ENCODE measurements around the gene ANKRD44. TPM values are rescaled to one million over a fixed set of nuclear protein-coding genes. Genes with fewer than 3 reads are reported as not detected.

ANKRD44 gene
- total RNA-seq (2021; ENCODE audit: unreplicated experiment) = 7.8 TPM
- 5.2 TPM for polyA plus RNA-seq (2012; ENCODE audit: insufficient read length)
- Bru-seq, nascent RNA = percentile 53 among the genes with signal in this experiment
- percentile 47 among the genes with signal in this experiment for BruChase-seq, experiment 1, labeled RNA remaining after a 2-hour chase
- BruChase-seq, experiment 2, labeled RNA remaining after a 6-hour chase = percentile 47 among the genes with signal in this experiment
- long read RNA-seq, full-length matches to known transcripts = 8 of 17 reads
- long read RNA-seq, partial matches to known transcripts = 5 of 17 reads
- long read RNA-seq, other reads (novel, unspliced or antisense) = 4 of 17 reads

- H3K36me3 ChIP-seq (ENCODE audit: control insufficient read depth, insufficient read depth, low read length) = no peaks in the 10 kb centered on the region
- POLR2A ChIA-PET = interaction anchor here (0.6 kb wide), 1 partner anchor 200 kb away, joined by 4 read pairs; no protein-coding TSS in a partner anchor
- no TSS peak for BruUV-seq (replicated peaks)
- ATAC-seq (peak; percentile 94), DNase-seq (ENCODE audit: low read depth, low spot score) (no peak)
- intact Hi-C loops (cut with micrococcal nuclease; ENCODE audit: unreplicated experiment) (no loop called here), in situ Hi-C loops (cut with HindIII; ENCODE audit: low pct_unique_long_range_greater_than_20kb, low sequenced_read_pairs) (no loop called here)
- CTCF ChIA-PET = no interaction called here
- peak; percentile 48; the same call in 1 of the 2 replicates for TF ChIP-seq SIN3A (IDR thresholded peaks at IDR 0.05; ENCODE audit: borderline replicate concordance, insufficient read depth, low read depth, low read length)
- no peak for TF ChIP-seq TCF7L2 (IDR thresholded peaks at IDR 0.05; ENCODE audit: low read depth, low read length)
- peak; percentile 89 for TF ChIP-seq CTCF (IDR thresholded peaks at IDR 0.05)
- TF ChIP-seq REST (IDR thresholded peaks at IDR 0.05; ENCODE audit: insufficient read depth in 1 of 2, low read depth in 2 of 2, low read length in 1 of 2) = no peak
- TF ChIP-seq POLR2AphosphoS5 (IDR thresholded peaks at IDR 0.05; ENCODE audit: low read depth, low read length) = peak; percentile 29; the same call in 1 of the 2 replicates
- H3K27ac ChIP-seq (ENCODE audit: low read length) = peak within 1 kb of the TSS; percentile 69
- peak within 1 kb of the TSS; percentile 66 to 79 for H3K4me3 ChIP-seq (ENCODE audit: low read depth in 2 of 2, low read length in 2 of 2)
- no peaks in the 10 kb centered on the region for H3K27me3 ChIP-seq (ENCODE audit: control insufficient read depth, insufficient read depth, low read length)
- H3K4me1 ChIP-seq (ENCODE audit: control insufficient read depth, insufficient read depth, low read length) = peaks cover 17% of the 10 kb centered on the region
- H3K9me3 ChIP-seq (ENCODE audit: control insufficient read depth, insufficient read depth, low read depth, low read length) = no peaks in the 10 kb centered on the region
Measured at GRCh38 chr2:197310271-197310985, at the start of gene ANKRD44. TSS of gene ANKRD44 (minus strand) at chr2:197310780. CDS start at chr2:197310604, 176 bp downstream.

- in situ Hi-C loops (cut with HindIII; ENCODE audit: low pct_unique_long_range_greater_than_20kb, low sequenced_read_pairs) = no loop called here
- ChIA-PET POLR2A (interaction anchor here (0.6 kb wide), 1 partner anchor 561 kb away, joined by 4 read pairs; the partner anchor contains the start of gene GTF3C3), CTCF (no interaction called here)
- no peak overlapping the region for H3K27ac ChIP-seq (ENCODE audit: low read length)
- no peaks in the 10 kb centered on the region for H3K27me3 ChIP-seq (ENCODE audit: control insufficient read depth, insufficient read depth, low read length)
- TF ChIP-seq TCF7L2 (IDR thresholded peaks at IDR 0.05; ENCODE audit: low read depth, low read length) = no peak
- TF ChIP-seq POLR2AphosphoS5 (IDR thresholded peaks at IDR 0.05; ENCODE audit: low read depth, low read length) = no peak
- peak; percentile 38; the same call in 1 of the 2 replicates for TF ChIP-seq CTCF (IDR thresholded peaks at IDR 0.05)
- DNase-seq (ENCODE audit: low read depth, low spot score) (no peak), ATAC-seq (0 out of 2 replicates have a peak, but pooled peaks have one; percentile 51)
- no TSS peak for BruUV-seq (replicated peaks)
- H3K9me3 ChIP-seq (ENCODE audit: control insufficient read depth, insufficient read depth, low read depth, low read length) = no peaks in the 10 kb centered on the region
- H3K4me1 ChIP-seq (ENCODE audit: control insufficient read depth, insufficient read depth, low read length) = no peaks in the 10 kb centered on the region
- no peaks in the 10 kb centered on the region for H3K36me3 ChIP-seq (ENCODE audit: control insufficient read depth, insufficient read depth, low read length)
- H3K4me3 ChIP-seq (ENCODE audit: low read depth in 2 of 2, low read length in 2 of 2) = no peak overlapping the region
- intact Hi-C loops (cut with micrococcal nuclease; ENCODE audit: unreplicated experiment) = no loop called here
Measured at GRCh38 chr2:197359859-197360258, 49.3 kb upstream of the ANKRD44 start.
